ENCODE results near the gene BUB3. TPM values are rescaled to one million over a fixed set of nuclear protein-coding genes. Genes with fewer than 3 reads are reported as not detected.

BUB3 gene
- total RNA-seq, 4 donors from 2014 or later, result 68.1 to 100 (median 73.4) TPM

DNA sequence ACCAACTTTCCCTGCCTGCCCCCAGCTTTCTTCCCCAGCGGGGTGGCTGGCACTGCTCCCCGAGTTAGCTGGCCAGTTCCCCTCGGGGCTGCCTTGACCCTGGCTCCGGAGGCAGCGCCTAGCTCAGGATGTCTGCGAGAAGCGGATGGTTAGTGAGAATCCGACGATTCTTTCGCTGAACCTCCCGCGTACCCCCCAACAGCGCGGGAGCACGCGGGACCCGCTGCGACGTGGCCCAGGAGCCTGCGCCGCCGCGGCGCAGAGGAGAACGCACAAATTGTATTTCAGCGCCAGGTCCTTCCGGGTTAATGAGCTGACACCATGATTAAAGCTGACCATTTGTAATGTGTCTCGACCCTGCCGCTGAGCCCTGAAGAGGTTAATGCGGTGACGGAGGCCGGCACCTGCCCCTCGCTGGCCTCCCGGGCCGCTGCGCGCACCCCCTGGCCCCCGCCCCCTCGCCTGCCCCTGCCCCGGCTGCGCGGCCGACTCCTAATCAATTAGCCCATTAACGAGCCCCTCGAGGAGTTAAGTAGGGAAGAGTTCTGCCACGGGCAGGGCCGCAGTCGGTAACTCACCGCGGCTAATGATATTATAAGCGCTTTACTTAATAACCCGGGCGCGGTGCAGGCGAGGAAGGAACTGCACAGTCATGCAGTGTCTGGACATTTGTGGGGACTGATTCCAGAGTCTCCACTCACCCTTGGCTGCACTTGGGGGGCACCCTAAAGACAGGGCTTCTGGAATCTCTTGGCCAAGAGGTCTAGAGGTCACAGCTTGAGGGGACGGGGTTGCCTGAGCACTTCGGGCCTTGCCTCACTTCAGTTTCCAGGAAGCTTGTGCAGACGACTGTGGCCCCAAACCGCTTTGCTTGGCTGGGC lies 7.9 kb upstream of the BUB3 start:
- WGBS, 2 donors, result 5 to 7% methylated on average over 31 to 56 of the region's 59 CpGs
- TF ChIP-seq POLR2A (IDR thresholded peaks at IDR 0.05) (no peak), EP300 (IDR thresholded peaks at IDR 0.05) (no peak)
- TF ChIP-seq, protein P1, sequence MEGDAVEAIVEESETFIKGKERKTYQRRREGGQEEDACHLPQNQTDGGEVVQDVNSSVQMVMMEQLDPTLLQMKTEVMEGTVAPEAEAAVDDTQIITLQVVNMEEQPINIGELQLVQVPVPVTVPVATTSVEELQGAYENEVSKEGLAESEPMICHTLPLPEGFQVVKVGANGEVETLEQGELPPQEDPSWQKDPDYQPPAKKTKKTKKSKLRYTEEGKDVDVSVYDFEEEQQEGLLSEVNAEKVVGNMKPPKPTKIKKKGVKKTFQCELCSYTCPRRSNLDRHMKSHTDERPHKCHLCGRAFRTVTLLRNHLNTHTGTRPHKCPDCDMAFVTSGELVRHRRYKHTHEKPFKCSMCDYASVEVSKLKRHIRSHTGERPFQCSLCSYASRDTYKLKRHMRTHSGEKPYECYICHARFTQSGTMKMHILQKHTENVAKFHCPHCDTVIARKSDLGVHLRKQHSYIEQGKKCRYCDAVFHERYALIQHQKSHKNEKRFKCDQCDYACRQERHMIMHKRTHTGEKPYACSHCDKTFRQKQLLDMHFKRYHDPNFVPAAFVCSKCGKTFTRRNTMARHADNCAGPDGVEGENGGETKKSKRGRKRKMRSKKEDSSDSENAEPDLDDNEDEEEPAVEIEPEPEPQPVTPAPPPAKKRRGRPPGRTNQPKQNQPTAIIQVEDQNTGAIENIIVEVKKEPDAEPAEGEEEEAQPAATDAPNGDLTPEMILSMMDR (IDR thresholded peaks at IDR 0.05), result no peak
- Histone ChIP-seq H3K27ac (no peak overlapping the region), H3K4me3 (no peak overlapping the region), H3K27me3 (peaks cover 0 to 100% of the 10 kb centered on the region in 2 donors), H3K36me3 (no peaks in the 10 kb centered on the region), H3K4me1 (peaks cover 0 to 88% (median 37%) of the 10 kb centered on the region in 4 donors), H3K9me3 (no peaks in the 10 kb centered on the region)
- DNase-seq (ENCODE audit: low spot score in 2 of 2), result no peak

DNA sequence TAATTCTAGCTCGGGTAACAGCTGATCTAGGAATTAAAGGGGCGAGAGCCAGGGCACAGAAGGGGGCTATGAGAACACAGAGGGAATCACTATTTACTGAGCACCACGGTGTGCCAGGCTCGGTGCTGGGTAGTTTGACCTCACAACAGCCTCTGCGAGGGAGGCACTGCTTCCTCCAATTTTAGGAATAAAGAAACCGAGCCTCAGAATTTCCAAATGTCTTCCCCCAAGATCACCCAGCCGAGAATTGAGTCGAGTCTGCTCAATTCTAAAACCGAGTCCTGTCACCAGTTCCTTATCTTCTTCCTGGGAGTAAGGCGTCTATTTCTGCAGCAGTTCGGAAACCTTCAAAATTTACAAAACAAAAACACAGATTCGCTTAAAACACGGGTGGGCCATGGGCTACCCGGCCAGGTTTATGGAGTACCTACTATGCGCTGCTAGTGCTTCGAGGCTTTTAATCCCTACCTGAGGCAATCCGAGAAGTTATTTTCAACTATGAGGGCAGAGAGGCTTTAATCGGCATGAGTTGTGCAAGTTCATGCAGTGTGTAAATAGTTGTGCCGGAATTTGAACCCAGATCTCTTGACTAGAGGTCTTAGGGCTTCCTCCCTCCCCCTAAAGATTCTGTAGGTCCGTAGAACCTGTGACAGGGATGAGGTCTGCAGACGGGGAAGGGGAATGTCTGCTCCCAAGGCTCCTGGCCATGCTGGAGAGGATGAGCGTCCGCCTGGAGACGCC lies 7.1 kb upstream of the BUB3 start:
- no peaks in the 10 kb centered on the region for H3K36me3 ChIP-seq
- no peak overlapping the region for H3K27ac ChIP-seq
- WGBS, 2 donors, result 11 to 15% methylated on average over 20 to 21 of the region's 24 CpGs
- H3K27me3 ChIP-seq, result peaks cover 0 to 100% of the 10 kb centered on the region in 2 donors
- H3K4me3 ChIP-seq, result no peak overlapping the region
- DNase-seq (ENCODE audit: low spot score in 2 of 2), result no peak
- TF ChIP-seq, protein P1 (IDR thresholded peaks at IDR 0.05), result no peak
- no peak for TF ChIP-seq POLR2A (IDR thresholded peaks at IDR 0.05)
- TF ChIP-seq EP300 (IDR thresholded peaks at IDR 0.05), result no peak
- H3K4me1 ChIP-seq, result peaks cover 0 to 92% (median 40%) of the 10 kb centered on the region in 4 donors
- no peaks in the 10 kb centered on the region for H3K9me3 ChIP-seq

DNA sequence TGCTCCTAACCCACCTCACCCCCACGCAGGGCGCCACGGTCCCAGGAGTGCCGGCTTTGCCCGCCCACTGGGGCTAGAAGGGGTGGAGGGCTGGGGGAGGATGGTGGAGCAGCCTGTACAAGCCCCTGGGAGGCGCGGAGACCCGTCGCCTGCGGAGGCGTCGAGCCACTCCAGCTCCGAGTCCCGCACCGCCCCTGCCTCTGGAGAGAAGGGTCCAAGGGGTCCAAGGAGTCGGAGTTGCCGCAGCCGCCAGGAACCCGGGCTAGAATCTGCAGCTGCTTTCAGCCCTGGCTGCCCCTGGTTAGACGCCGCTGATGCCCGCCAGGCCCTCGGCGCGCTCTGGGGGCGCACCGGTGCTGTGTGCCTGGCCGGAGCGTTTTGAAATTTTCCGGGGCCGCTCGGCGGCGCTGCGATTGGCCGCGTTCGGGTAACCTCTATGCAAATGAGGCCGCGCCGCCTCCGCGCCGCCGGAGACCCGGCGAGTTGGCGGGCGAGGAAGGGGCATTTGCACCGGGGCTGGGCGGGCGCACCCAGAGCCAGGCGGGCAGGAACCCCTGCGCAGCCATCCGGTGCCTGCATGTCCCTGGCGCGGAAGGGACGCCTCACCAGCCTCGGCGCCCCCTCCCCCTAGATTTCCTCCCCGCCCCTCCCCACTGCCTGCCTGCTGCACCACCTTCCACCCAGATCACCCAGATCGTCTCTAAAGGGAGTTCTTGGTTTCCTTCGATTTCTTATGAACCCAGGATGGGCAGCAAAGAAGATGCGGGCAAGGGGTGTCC lies 6.4 kb upstream of the BUB3 start, which contains the start of gene HMX2:
TSS of gene HMX2 (plus strand) at position 502 of the 779 bp plus-strand sequence. CDS start at position 745, 243 bp downstream.
- TF ChIP-seq POLR2A (IDR thresholded peaks at IDR 0.05), result no peak
- Histone ChIP-seq H3K9me3 (no peaks in the 10 kb centered on the region), H3K27me3 (peaks cover 0 to 100% of the 10 kb centered on the region in 2 donors), H3K4me1 (peaks cover 0 to 84% (median 36%) of the 10 kb centered on the region in 4 donors), H3K4me3 (no peak within 1 kb of the TSS), H3K27ac (no peak within 1 kb of the TSS), H3K36me3 (no peaks in the 10 kb centered on the region)
- DNase-seq (ENCODE audit: low spot score in 2 of 2), result no peak
- 1 to 2% methylated on average over 15 to 43 of the region's 64 CpGs for WGBS, 2 donors

DNA sequence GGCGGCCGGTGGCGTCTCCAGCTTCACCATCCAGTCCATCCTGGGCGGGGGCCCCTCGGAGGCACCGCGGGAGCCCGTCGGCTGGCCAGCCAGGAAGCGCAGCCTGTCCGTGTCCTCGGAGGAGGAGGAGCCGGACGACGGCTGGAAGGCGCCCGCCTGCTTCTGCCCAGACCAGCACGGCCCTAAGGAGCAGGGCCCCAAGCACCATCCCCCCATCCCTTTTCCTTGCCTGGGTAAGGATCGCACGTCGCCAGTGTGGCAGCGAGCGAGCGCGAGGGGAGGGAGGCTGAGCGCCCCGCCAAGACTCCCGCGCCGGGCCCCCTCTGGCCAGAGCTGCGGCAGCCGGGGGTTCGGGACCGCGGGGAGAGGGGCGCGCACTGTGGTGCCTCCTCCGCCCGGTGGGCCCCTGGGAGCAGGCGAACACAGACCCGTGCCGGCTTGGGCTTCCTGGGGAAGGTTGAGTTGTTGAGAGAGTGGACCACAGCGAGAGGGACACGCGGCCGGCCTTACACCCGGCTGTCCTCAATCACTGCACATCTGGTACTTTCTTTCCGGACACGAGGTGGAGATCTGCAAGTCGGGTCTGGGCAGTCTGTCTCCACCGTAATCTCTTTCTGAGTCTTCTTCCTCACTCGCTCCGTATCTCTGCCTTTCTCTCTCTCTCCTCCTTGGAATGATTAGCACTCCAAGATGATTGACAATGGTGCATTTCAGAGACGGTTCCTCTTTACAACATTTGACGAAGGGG lies 5.6 kb upstream of the BUB3 start:
- DNase-seq (ENCODE audit: low spot score in 2 of 2), result no peak
- no peak for TF ChIP-seq EP300 (IDR thresholded peaks at IDR 0.05)
- TF ChIP-seq, protein P1 (IDR thresholded peaks at IDR 0.05), result no peak
- TF ChIP-seq POLR2A (IDR thresholded peaks at IDR 0.05), result no peak
- WGBS, 2 donors, result 1 to 3% methylated on average over 20 to 41 of the region's 55 CpGs
- Histone ChIP-seq H3K27ac (no peak overlapping the region), H3K27me3 (peaks cover 0 to 100% of the 10 kb centered on the region in 2 donors), H3K4me1 (peaks cover 0 to 79% (median 36%) of the 10 kb centered on the region in 4 donors), H3K4me3 (no peak overlapping the region), H3K36me3 (no peaks in the 10 kb centered on the region), H3K9me3 (no peaks in the 10 kb centered on the region)

Measured in tibial nerve (tissue), 4 donors.